Activated CD8-positive, alpha-beta memory T cell treated with anti-CD3 and anti-CD28 coated beads, Interleukin-2, amount 50 U/mL, for 48 hours (primary cell): Measurements from ENCODE around the gene MGST1.
"Not testable (repeated sequence)": the region's sequence is repeated elsewhere in the genome, so short reads cannot be mapped to it uniquely, and the experiment has no call there.

Source experiments
- DNase-seq: peaks from one replicate; pipeline ENCODE4 v3.0.0-alpha.2; 2020

MGST1 gene

DNA sequence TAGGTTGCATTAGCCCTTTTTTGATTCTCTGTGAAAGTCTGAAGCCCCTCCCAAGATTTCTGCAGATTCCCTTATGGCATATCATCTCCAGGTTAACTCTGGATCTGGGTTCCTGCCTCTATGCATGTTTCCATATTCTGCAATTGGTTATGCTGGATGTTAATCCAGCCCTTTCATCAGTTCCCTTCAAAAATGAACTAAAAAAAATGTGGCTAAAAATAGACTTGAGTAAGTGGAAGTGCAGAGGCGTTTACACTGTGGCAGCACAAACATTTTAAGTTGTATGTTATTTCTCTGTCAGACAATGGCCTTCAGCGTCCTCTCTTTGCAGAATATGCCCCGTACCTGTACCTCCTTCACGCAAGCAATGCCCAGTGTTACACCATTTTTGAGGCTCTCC, 11.4 kb downstream of the MGST1 start:
- no peak for DNase-seq

DNA sequence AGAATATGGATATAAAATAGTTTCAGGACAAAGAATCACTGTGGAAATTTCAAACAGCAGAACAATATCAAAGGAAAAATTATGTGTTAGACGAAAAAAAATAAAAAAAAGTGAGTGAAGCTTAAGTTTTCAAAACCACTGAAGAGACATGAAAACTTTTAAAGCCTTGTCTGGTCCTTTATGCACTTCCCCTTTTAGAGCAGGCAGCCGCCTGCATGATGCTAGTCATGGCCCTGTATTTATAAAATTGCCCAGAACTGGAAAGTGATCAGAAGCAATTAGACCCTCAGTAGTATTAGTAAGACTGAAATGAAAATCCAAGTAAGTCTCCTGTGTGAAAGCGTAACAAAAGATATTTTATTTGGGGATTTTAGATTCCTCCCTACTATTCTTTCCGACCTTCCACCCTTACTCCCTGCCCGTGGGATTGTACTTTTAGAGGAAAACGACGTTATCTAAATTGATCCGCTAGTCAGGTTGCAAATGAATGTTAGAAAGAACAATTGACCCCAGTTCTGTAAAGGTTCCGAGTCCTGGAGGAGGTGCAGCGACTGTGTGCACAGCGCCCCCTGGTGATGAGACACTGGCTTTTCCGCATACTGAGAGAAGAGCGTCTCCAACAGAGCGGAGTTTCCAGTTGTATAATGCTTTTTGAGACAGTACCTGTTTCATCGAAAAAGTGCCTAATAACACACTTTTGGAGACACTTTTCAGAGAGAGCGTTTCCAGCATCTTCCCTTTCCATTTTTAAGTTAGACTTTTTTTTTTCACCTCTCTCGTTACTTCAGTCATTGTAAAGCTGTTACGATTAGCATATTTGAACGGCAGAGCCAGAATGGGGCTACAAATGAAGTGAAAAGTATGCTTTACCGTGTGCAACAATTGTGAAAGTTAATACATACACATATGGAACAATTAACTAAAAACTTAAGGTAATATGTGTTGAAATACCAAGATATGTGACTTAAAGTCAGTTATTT, 12.4 kb downstream of the MGST1 start:
- peak; percentile 69 for DNase-seq

GRCh38 chr12:16361142-16361783, 13.8 kb downstream of the MGST1 start:
- DNase-seq, result no peak

DNA sequence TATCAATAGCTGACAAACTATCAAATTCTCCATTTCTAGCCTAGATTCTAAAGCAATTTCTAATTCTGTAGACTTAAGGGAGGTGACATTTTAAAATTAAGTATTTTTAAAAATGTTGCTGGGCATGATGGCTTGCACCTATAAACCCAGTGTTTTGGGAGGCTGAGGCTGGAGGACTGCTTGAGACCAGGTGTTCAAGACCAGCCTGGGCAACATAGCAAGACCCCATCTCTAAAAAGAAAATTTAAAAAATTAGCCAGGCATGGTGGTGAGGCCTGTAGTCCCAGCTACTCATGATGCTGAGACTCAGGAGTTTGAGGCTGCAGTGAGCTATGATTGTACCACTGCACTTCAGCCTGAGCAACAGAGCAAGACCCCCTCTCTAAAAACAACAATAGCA, 15.1 kb downstream of the MGST1 start:
- DNase-seq, result no peak

DNA sequence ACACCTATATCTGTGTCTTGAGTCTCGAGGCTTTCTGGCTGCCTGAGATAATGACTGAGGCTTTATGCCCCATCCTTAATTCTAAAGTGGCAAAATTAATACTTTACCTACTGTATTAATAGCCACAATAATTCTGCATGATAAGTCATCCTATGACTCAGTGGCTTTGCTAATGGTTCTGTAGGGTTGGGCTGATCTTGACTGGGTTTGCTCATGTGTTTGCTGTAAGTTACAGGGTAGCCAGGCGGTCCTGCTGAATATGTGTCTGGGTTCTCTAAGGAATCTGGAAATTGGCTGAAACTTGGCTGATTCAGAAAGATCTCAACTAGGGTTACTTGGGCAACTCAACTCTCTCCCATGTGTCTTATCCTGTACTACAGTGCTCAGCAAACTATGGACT, 21.7 kb downstream of the MGST1 start:
- DNase-seq, result no peak

- no peak for DNase-seq
These were observed 22.7 kb downstream of the MGST1 start for GRCh38 chr12:16370096-16370495.

GRCh38 chr12:16382652-16383312, 35.3 kb downstream of the MGST1 start:
- DNase-seq, result not testable (repeated sequence)

DNA sequence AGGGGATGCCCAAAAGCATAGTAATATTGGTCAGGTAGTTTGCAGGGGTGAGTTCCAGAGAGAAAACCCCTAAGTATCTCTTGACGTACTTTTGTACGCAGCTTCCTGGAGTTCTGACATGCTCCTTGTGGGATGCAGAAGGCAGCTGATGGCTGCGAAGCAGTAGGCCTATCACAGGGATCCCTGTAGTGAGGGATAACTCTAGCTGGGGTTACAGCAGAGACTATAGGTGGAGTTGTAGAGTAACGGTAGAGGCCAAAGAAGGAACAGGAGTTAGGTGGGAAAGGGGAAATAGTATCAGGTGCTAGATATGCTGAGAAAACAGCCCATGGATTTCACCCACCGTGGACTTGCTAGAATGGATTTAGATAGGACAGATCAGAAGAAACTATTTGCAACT, 37.3 kb downstream of the MGST1 start:
- DNase-seq, result no peak

GRCh38 chr12:16385782-16386646, 38.6 kb downstream of the MGST1 start:
- no peak for DNase-seq

DNA sequence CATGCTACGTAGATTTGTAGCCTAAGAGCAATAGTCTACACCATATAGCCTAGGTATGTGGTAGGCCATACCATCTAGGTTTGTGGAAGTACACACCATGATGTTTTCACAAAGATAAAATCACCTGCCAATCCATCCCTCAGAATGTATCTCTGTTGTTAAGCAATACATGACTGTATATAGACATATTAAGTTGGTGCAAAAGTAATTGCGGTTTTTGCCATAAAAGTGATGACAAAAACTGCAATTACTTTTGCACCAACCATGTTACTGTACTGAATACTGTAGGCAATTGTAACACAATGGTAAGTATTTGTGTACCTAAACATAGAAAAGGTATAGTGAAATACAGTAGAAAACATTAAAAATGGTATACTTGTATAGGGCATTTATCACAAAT, 40.5 kb downstream of the MGST1 start:
- DNase-seq, result no peak

DNA sequence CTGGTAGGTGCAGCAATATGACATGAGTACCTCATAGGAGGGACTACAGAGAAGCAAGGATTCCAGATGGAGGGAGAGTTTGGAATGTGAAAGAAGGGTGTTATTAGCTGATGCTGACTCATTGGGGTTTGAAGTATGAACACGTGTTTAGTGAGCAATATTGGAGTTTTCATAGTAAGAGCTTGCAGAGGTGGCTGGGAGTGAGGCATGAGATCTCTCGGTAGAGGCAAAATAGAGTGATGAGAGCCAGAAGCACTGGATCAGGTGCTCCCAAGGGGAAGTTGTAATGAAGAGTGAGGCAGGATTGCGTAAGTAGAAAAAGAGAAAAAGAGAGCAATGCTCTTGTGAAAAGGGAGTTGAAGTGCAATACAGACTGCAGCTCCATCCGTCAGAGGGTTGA, 42.1 kb downstream of the MGST1 start:
- no peak for DNase-seq

DNA sequence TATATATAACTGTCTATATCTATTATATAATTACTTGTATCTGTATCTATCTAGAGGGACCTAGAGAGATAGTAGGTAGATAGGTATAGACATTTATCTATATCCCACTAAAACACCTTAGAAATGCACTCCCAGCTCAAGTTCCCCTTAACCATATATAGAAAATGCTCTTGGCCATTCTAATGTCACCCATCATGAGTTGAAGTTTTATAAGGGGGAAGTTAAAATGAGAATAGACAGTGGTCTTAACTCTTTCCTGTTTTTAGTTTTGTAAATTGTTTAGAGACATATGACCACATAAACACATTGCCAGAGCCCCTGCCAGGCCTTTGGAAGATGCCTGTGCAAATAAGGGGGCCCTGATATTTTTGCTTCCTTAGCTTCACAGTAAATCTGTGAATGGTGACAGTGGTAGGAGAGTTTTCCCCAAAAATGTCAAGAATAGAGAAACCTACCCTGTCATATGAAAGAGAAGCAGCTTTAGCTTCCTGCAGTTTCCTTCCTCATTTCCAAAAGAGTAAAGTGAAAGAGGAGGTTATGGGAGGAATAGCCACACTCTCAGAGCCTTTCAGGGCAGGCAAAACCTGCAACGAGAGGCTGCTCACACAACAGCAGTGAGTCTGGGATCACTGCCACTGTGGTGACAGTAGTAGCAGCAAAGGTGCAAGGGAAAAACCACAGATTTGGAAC, 45.5 kb downstream of the MGST1 start:
- no peak for DNase-seq

DNA sequence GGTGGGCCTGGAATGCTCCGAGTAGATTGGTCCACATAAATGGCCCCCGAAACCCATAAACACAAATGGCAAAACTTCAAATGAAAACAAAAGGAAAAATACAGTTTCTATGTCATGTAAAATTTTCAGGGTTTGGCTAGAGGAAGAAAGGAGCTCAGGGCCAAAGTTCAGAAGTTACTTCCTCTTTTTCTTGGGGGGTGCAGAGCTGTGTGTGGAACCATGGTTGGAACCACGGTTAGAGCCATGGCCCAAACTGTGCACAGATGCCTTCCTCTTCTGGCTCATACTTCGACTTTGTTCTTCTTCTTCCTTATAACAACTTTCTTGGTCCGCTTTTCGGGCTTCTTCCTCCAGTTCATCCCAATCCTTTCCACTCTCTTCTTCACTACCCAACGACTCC, 51.7 kb downstream of the MGST1 start:
- DNase-seq, result no peak

GRCh38 chr12:16401835-16402234, 54.4 kb downstream of the MGST1 start:
- not testable (repeated sequence) for DNase-seq

DNA sequence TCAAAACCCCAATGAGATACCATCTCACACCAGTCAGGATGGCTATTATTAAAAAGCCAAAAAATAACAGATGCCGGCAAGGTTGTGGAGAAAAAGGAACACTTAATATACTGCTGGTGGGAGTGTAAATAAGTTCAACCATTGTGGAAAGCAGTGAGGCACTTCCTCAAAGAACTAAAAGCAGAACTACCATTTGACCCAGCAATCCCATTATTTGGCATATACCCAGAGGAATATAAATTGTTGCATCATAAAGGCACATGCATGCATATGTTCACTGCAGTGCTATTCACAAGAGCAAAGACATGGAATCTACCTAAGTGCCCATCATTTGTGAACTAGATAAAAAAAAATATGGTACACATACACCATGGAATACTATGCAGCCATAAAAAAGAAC, 59.9 kb downstream of the MGST1 start:
- no peak for DNase-seq
